Stimulated activated effector memory CD8-positive, alpha-beta T cell treated with anti-CD3 and anti-CD28 coated beads, Interleukin-12 subunit alpha, Interleukin-12 subunit beta, amount 100 ng/mL, for 72 hours (primary cell): Measurements from ENCODE around the gene FADS2.
A peak's percentile ranks its signal among the peaks of the same experiment; 100 is the strongest.

ENCODE experiments used
- ATAC-seq: fragments of 150-1000 bp; cut with Tn5 transposase; 2 replicates; pipeline ENCODE4 v1.10.0; 2021
- DNase-seq, 2 donors: peaks; one replicate each; pipeline ENCODE4 v3.0.0; 2021 to 2022; ENCODE audit warnings: low spot score in 2 of 2
- H3K27ac Mint-ChIP-seq: one replicate; pipeline ENCODE4 v1.8.0; 2022; ENCODE audit warnings: mild to moderate bottlenecking, mixed read lengths
- H3K36me3 Mint-ChIP-seq: one replicate; pipeline ENCODE4 v1.8.0; 2022; ENCODE audit warnings: mild to moderate bottlenecking, mixed read lengths
- H3K4me1 Mint-ChIP-seq: one replicate; pipeline ENCODE4 v1.8.0; 2022; ENCODE audit warnings: mixed read lengths
- H3K4me3 Mint-ChIP-seq: one replicate; pipeline ENCODE4 v1.8.0; 2022; ENCODE audit warnings: mild to moderate bottlenecking, mixed read lengths
- H3K9me3 Mint-ChIP-seq: one replicate; pipeline ENCODE4 v1.8.0; 2022; ENCODE audit warnings: mixed read lengths

Gene FADS2

DNA sequence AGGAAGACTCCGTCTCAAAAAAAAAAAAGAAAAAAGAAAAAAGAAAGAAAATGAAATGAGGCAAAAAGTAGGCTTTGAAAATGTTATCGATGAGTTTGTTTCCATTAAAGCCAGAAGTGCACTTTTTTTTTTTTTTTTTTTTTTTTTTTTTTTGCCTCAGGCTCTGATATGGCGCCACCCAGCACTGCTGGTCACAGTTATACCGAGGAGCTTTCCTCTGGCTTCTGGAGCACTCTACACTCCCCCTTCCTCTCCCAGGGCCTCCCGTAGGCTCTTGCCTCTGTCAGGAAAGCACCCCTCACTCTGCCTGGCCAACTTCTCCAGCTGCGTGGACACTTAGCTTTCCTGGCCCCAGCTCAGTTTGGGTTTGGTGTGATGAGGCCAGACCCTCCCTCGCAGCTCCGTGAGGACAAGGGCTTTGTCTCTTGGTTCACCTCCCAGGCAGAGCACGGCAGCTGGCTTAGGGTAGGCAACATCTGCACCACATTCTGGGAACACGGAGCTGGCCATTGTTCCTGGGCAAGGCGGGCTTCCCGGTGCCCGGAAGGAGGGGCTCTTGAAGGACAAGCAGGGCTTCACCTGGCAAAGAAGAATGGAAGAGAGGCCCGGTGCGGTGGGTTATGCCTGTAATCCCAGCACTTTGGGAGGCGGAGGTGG is 16.9 kb downstream of the FADS2 start:
- Mint-ChIP-seq H3K27ac (no peak overlapping the region), H3K36me3 (peaks cover 99% of the 10 kb centered on the region), H3K4me3 (no peak overlapping the region), H3K9me3 (no peaks in the 10 kb centered on the region), H3K4me1 (peaks cover 5% of the 10 kb centered on the region)
- ATAC-seq (no peak), DNase-seq (no peak)

GRCh38 chr11:61846362-61847020 is 18.4 kb downstream of the FADS2 start:
- Mint-ChIP-seq H3K4me3 (no peak overlapping the region), H3K27ac (no peak overlapping the region)
- no peak for ATAC-seq

DNA sequence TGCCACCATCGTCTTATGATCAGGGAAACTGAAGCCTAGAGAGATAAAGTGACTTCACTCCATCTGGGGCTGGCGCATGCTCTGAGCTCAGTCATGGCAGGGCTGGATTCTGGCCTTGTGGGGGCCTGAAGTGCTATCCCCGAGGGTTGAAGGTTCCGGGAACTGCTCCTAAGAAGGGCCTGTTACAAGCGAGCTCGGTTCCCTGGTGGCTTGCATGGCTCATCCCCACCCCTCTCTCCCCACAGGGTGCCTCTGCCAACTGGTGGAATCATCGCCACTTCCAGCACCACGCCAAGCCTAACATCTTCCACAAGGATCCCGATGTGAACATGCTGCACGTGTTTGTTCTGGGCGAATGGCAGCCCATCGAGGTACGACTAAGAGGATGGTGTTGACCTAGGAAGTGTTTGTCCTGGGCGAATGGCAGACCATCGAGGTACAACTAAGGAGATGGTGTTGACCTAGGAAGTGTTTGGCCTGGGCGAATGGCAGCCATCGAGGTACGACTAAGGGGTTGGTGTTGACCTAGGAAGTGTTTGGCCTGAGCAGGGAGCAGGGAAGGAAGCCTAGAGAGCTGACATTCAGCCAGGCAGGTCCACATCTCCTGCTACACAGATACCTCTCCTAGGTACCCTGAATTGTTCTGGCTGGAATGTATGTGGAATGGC is 19.9 kb downstream of the FADS2 start:
- DNase-seq (no peak), ATAC-seq (no peak)
- Mint-ChIP-seq H3K4me1 (peaks cover 5% of the 10 kb centered on the region), H3K27ac (peak overlapping the region; percentile 34), H3K4me3 (no peak overlapping the region), H3K9me3 (no peaks in the 10 kb centered on the region), H3K36me3 (peaks cover 100% of the 10 kb centered on the region)

More at GRCh38 chr11:61846362-61847020, 18.4 kb downstream of the FADS2 start:
- H3K9me3 Mint-ChIP-seq, result no peaks in the 10 kb centered on the region
- DNase-seq, result no peak
- peaks cover 99% of the 10 kb centered on the region for H3K36me3 Mint-ChIP-seq
- peaks cover 5% of the 10 kb centered on the region for H3K4me1 Mint-ChIP-seq

DNA sequence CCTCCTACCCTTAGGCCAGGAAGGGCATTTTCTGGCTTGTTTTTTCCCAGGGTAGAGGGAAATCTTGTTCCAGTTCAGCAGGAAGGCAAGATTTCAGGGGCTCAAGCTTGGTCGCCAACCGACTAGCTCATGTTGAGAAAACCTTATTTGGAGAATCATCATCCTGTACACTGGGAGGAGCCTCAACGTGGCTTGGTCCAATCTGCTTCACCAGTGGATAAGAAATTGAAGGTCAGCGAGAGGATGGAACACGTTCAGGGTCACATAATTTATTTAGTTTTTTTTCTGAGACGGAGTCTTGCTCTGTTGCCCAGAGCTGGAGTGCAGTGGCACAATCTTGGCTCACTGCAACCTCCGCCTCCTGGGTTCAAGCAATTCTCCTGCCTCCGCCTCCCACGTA is 20.5 kb downstream of the FADS2 start:
- H3K4me1 Mint-ChIP-seq, result peaks cover 5% of the 10 kb centered on the region
- no peak overlapping the region for H3K4me3 Mint-ChIP-seq
- DNase-seq (no peak), ATAC-seq (no peak)
- peaks cover 100% of the 10 kb centered on the region for H3K36me3 Mint-ChIP-seq
- peak overlapping the region; percentile 34 for H3K27ac Mint-ChIP-seq
- H3K9me3 Mint-ChIP-seq, result no peaks in the 10 kb centered on the region

DNA sequence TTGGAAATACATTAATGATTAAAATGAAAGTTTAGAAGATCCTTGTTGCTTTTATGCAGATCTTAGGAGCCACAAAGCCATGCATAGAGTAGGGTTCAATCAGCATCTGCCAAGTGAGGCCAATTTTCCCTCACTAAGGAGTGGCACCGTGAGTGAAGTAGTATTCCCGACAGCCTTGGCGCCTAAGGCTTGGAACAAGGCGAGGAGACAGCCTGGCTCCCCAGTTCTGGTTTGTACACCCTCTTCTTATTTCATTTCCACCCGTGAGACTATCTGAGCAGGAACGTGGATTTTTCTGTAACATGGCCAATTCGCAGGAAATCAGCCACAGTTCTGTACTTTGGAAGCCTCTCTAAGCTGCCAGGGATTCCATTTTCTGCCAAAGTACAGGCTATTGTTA is 22.6 kb downstream of the FADS2 start:
- Mint-ChIP-seq H3K4me3 (no peak overlapping the region), H3K4me1 (peaks cover 5% of the 10 kb centered on the region), H3K27ac (no peak overlapping the region), H3K9me3 (no peaks in the 10 kb centered on the region), H3K36me3 (peaks cover 86% of the 10 kb centered on the region)
- DNase-seq, result no peak
- ATAC-seq, result no peak

DNA sequence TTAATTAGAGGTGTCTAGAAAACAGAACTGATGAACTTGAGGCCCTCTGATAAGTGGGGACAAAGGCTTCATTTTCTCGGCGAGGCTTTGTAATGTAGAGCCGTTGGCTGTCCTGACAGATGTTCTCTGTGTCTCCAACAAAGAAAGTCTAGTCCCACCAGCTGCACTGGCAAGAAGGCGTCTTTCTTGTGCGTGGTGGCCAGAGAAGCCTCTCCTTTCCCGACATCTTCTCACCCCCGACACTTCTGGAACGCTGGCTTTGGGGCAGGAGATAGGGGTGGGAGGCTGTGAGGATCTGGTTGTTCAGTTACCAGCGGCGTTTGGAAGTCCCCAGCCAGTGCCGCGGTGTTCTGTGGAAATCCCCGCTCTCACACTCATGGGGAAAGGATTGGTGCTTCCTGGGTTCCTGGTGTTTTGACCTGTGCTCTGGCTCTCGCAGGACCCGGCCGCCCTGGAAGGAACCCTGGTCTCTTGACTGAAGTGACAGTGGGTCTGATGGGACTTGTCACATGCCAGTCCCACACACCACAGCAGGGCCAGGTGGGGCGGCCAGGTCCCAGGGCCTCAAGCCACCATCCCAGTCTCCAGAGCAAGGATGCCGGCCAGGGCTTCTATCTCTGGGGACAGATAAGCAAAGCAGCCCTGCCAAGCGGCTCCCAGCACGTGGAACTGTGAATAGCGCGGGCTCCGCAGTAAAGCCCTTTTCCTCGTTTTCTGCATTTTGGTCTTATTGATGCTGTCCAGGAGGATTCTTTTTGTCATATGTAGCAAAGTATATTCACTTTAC is 23.2 kb downstream of the FADS2 start:
- H3K27ac Mint-ChIP-seq, result no peak overlapping the region
- no peak for DNase-seq
- no peaks in the 10 kb centered on the region for H3K9me3 Mint-ChIP-seq
- no peak for ATAC-seq
- H3K4me3 Mint-ChIP-seq, result no peak overlapping the region
- H3K36me3 Mint-ChIP-seq, result peaks cover 80% of the 10 kb centered on the region
- peaks cover 3% of the 10 kb centered on the region for H3K4me1 Mint-ChIP-seq

GRCh38 chr11:61851900-61852295 is 23.8 kb downstream of the FADS2 start:
- DNase-seq (no peak), ATAC-seq (no peak)
- H3K4me1 Mint-ChIP-seq, result no peaks in the 10 kb centered on the region
- no peaks in the 10 kb centered on the region for H3K9me3 Mint-ChIP-seq
- no peak overlapping the region for H3K4me3 Mint-ChIP-seq
- peaks cover 74% of the 10 kb centered on the region for H3K36me3 Mint-ChIP-seq
- H3K27ac Mint-ChIP-seq, result no peak overlapping the region

DNA sequence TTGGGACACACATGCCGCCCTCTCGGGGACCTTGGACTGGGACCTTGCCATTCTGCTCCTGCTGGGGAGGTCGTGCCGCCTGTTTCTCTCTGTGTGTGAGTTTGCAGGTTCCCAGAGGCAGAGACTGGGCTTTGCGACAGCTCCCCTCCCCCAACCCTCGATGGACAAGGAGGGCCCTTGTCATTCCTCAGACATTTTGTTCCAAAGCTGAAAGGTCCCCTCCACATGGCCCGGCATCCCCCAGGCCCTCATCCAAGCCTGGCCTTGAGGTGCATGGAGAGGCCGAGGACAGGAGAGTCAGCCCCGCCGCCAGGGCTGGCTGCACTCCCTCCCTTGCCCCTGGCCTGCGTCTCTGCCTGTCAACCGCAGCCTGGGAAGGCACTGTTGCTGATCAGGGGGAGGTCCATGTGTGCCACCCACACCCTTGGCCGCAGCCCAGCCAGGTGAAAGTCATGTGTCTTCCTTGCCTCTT is 25.6 kb downstream of the FADS2 start:
- no peaks in the 10 kb centered on the region for H3K9me3 Mint-ChIP-seq
- H3K36me3 Mint-ChIP-seq, result peaks cover 69% of the 10 kb centered on the region
- no peak for ATAC-seq
- H3K27ac Mint-ChIP-seq, result no peak overlapping the region
- DNase-seq, result no peak
- H3K4me1 Mint-ChIP-seq, result no peaks in the 10 kb centered on the region
- no peak overlapping the region for H3K4me3 Mint-ChIP-seq

DNA sequence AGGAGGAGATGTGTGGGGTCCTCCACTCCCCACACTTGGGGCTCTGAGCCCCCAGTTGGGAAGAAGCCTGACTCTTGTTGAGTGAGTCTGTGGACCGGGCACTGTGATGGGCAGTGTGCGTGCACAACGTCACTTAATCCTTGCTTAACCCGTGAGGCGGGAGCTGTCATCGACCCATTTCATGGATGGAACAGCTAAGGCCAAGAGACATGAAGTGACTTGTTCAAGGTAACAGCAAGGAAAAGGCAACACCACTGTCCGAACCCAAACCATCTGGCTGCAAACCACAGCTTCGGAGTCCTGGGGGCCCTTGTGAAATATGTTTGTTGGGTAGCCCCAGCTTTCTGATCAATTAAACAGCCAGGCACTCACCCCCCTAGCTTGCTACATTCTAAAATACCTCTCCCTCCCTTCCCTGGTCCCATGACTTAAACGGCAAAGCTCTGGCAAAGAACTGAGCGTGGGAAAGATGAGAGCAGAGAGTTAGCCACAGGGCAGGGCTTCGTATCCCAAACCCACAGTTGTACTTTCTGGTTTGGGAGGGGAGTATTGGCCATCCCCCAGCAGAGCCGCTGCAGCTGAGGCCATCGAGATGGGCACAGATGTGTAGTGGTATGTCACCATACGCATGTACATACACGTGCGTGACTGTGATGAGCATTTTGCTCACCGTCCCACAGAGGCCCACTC is 26.3 kb downstream of the FADS2 start:
- Mint-ChIP-seq H3K4me3 (no peak overlapping the region), H3K36me3 (peaks cover 69% of the 10 kb centered on the region), H3K9me3 (no peaks in the 10 kb centered on the region), H3K27ac (no peak overlapping the region), H3K4me1 (no peaks in the 10 kb centered on the region)
- ATAC-seq, result no peak
- DNase-seq, result no peak

DNA sequence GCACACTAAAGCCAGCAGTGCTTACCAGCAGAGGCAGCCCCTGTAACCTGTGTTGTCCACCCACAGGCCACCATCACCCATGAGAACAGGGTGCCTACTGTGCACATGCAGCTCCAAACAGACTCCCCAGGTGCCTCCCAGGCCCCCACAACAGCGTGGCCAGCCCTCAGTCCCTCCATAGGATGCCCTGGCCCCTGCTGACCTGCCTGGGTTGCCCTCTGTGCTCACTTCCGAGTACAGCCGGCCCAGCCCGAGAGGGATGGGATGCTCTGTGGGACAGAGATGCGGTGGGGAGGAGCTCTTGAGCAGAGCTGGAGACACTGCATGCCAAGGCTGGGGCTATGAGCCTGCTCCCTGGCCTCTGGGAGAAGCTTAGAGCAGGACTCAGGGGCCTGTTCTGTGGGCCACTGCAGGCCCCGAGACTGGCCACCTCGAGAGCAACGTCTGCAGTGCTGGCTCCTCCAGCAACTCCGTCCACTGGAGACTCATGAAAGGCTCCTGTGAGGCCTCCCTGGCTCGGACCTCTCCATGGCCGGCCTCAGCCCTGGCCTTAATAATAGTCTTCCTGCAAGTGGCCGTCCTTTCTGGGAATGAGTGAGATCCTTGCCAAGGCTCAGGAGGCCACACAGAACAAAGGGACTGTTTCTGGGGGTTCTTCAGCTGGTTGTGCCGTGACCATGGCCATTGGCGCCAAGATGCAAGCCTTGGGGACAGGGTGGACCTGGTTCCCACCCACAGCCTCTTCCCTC is 27.0 kb downstream of the FADS2 start:
- no peak overlapping the region for H3K27ac Mint-ChIP-seq
- no peak overlapping the region for H3K4me3 Mint-ChIP-seq
- H3K9me3 Mint-ChIP-seq, result no peaks in the 10 kb centered on the region
- H3K36me3 Mint-ChIP-seq, result peaks cover 69% of the 10 kb centered on the region
- DNase-seq (no peak), ATAC-seq (no peak)
- no peaks in the 10 kb centered on the region for H3K4me1 Mint-ChIP-seq

DNA sequence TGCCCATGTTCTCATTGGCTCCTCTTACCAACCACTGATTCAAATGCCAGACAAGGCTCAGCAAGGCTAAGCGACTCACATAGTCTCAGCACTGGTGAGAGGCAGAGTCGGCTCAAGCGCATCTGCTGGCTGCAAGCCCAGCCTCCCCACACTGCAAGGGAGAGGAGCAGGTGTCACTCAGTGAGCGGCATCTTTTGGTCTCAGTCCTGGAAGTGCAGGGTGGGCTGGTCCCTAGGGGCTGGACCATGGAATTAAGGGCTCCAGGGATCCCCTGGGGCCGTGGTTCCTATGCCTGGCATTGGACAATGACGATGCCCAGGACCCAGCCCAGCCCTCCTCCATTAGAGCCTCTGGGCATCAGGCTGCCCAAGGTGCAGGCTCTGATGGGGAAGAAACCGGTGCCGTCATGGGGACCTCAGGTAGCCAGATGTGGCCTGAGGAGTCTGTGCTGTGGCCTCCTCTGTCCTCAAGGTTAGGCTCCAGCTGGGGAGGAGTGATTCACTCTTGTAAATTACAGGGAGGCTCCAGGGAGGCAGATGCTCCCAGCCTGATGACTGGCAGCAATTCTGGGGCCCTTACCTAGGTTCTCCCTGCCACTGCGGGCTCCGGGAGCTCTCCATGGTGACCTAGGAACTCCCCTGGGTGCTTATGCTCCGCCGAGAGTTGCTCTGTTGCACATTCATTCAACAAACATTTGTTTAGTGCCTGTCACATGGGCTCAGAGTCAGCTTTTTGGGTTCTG is 28.0 kb downstream of the FADS2 start:
- H3K9me3 Mint-ChIP-seq, result no peaks in the 10 kb centered on the region
- H3K4me1 Mint-ChIP-seq, result no peaks in the 10 kb centered on the region
- H3K4me3 Mint-ChIP-seq, result no peak overlapping the region
- ATAC-seq (no peak), DNase-seq (no peak)
- peaks cover 69% of the 10 kb centered on the region for H3K36me3 Mint-ChIP-seq
- no peak overlapping the region for H3K27ac Mint-ChIP-seq

GRCh38 chr11:61860054-61860903 is 32.2 kb downstream of the FADS2 start:
- Mint-ChIP-seq H3K36me3 (peaks cover 69% of the 10 kb centered on the region), H3K27ac (peak overlapping the region; percentile 26), H3K4me1 (no peaks in the 10 kb centered on the region), H3K9me3 (no peaks in the 10 kb centered on the region), H3K4me3 (no peak overlapping the region)
- ATAC-seq (no peak), DNase-seq (no peak)

DNA sequence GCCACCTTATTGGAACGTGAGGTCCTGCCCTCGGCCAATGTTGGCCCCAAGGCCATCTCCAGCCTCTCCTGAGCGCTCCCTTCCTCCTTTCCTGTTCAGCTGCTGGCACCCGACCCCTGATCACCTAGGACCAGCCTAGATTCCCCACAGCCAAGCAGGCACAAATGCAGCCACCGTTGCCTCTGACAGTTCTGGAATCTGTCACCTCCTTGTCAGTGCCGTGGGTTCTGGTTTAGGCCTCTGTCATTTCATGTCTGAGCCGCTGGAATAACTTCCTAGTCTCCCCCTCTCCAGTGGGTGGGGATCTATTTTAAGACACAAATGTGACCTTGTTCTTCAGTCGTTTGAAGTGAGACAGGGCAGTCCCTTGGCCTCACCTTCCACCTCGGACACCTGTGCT is 33.5 kb downstream of the FADS2 start:
- ATAC-seq (no peak), DNase-seq (no peak)
- Mint-ChIP-seq H3K36me3 (peaks cover 78% of the 10 kb centered on the region), H3K4me1 (no peaks in the 10 kb centered on the region), H3K9me3 (no peaks in the 10 kb centered on the region), H3K4me3 (no peak overlapping the region), H3K27ac (no peak overlapping the region)
